Astrocyte (in vitro differentiated cells and primary cell): ENCODE measurements around the gene AKR1C4. TPM values are rescaled to one million over a fixed set of nuclear protein-coding genes. Genes with fewer than 3 reads are reported as not detected.

Experiments used
- DNase-seq: peaks from one replicate; pipeline ENCODE4 v3.0.0-alpha.2; 2010; ENCODE audit warnings: low read depth
- FAIRE-seq: peaks from 2 replicates; lab custom pipeline; 2011; peaks lifted over from hg19 to GRCh38; lab: Jason Lieb, UNC
- H2AFZ ChIP-seq: 2 replicates; pipeline ENCODE4 v1.6.0; 2012; ENCODE audit warnings: low read depth, low read length, inconsistent platforms
- H3K27ac ChIP-seq: 2 replicates; pipeline ENCODE4 v1.5.1; 2011; ENCODE audit warnings: low read depth, low read length, inconsistent platforms
- H3K27me3 ChIP-seq: 2 replicates; pipeline ENCODE4 v1.6.0; 2011; ENCODE audit warnings: low read length, inconsistent platforms; ENCODE audit not compliant: insufficient read depth
- H3K36me3 ChIP-seq: 2 replicates; pipeline ENCODE4 v1.5.1; 2011; ENCODE audit warnings: low read length, inconsistent platforms; ENCODE audit not compliant: insufficient read depth
- H3K4me1 ChIP-seq: 2 replicates; pipeline ENCODE4 v1.5.1; 2011; ENCODE audit warnings: low read length, inconsistent platforms; ENCODE audit not compliant: insufficient read depth
- H3K4me2 ChIP-seq: 2 replicates; pipeline ENCODE4 v1.6.0; 2012; ENCODE audit warnings: low read length, inconsistent platforms
- H3K4me3 ChIP-seq: 2 replicates; pipeline ENCODE4 v1.5.1; 2011; ENCODE audit warnings: low read depth, mild to moderate bottlenecking, low read length, inconsistent platforms; ENCODE audit not compliant: insufficient read depth
- H3K79me2 ChIP-seq: 2 replicates; pipeline ENCODE4 v1.6.0; 2012; ENCODE audit warnings: mild to moderate bottlenecking, low read length, inconsistent platforms; ENCODE audit not compliant: insufficient read depth
- H3K9ac ChIP-seq: 2 replicates; pipeline ENCODE4 v1.6.0; 2012; ENCODE audit warnings: mild to moderate bottlenecking, low read length, inconsistent platforms
- H3K9me3 ChIP-seq: 2 replicates; pipeline ENCODE4 v1.5.1; 2012; ENCODE audit warnings: low read depth, mild to moderate bottlenecking, low read length, inconsistent platforms; ENCODE audit not compliant: insufficient read depth
- H4K20me1 ChIP-seq: 2 replicates; pipeline ENCODE4 v1.6.0; 2012; ENCODE audit warnings: low read length, inconsistent platforms; ENCODE audit not compliant: insufficient read depth
- H3K27ac Mint-ChIP-seq: one replicate; pipeline ENCODE4 v1.8.0; 2021; ENCODE audit warnings: mild to moderate bottlenecking, mixed read lengths; ENCODE audit not compliant: unreplicated experiment
- H3K27me3 Mint-ChIP-seq: one replicate; pipeline ENCODE4 v1.8.0; 2021; ENCODE audit warnings: low read depth, mixed read lengths; ENCODE audit not compliant: unreplicated experiment
- H3K36me3 Mint-ChIP-seq: one replicate; pipeline ENCODE4 v1.8.0; 2021; ENCODE audit warnings: low read depth, mixed read lengths; ENCODE audit not compliant: unreplicated experiment
- H3K4me1 Mint-ChIP-seq: one replicate; pipeline ENCODE4 v1.8.0; 2021; ENCODE audit warnings: low read depth, mixed read lengths; ENCODE audit not compliant: unreplicated experiment
- H3K4me3 Mint-ChIP-seq: one replicate; pipeline ENCODE4 v1.8.0; 2021; ENCODE audit warnings: mild to moderate bottlenecking, moderate library complexity, mixed read lengths; ENCODE audit not compliant: unreplicated experiment
- H3K9me3 Mint-ChIP-seq: one replicate; pipeline ENCODE4 v1.8.0; 2021; ENCODE audit warnings: mild to moderate bottlenecking, mixed read lengths; ENCODE audit not compliant: unreplicated experiment
- EZH2 ChIP-seq: IDR thresholded peaks from 2 replicates; pipeline ENCODE4 v1.6.1; 2012; ENCODE audit warnings: mild to moderate bottlenecking, low read length, inconsistent platforms; ENCODE audit not compliant: insufficient read depth
- total RNA-seq: library from RNA; stranded (reverse); gene quantifications from 2 replicates; pipeline ENCODE4 v1.2.1, GENCODE V29; 2021
- TF ChIP-seq, protein P1 (sequence below): IDR thresholded peaks from 2 replicates; pipeline ENCODE4 v1.5.1; 2011; ENCODE audit warnings: low read depth, mild to moderate bottlenecking, inconsistent platforms, low read length, moderate library complexity; ENCODE audit not compliant: insufficient read depth

The AKR1C4 gene
- total RNA-seq, 1 donor from 2014 or later: not detected

DNA sequence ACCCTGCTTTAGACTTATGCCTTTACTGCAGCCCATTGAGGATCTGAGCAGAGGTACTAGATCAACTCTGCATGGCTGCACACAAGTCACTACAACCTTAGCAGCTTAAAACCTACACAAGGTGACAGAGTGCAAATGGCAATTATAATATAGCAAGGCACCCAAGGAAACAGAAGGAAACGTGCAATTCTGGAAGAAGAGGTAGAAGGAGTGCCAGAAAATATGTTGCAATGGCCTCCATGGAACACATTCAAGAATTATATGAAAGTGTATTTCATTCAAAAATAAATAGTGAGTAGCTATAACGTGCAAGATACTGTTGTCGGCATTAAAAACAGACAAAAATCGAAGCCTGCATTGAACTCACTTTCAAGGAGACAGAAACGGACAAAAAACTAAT lies 8.8 kb upstream of the AKR1C4 start:
- Histone ChIP-seq H2AFZ (no peak overlapping the region), H3K4me1 (no peaks in the 10 kb centered on the region), H3K79me2 (no peaks in the 10 kb centered on the region), H3K27ac (no peak overlapping the region), H4K20me1 (no peaks in the 10 kb centered on the region), H3K27me3 (no peaks in the 10 kb centered on the region), H3K4me3 (no peak overlapping the region), H3K9ac (no peak overlapping the region), H3K36me3 (no peaks in the 10 kb centered on the region), H3K4me2 (no peak overlapping the region), H3K9me3 (no peaks in the 10 kb centered on the region)
- no peak overlapping the region for H3K4me3 Mint-ChIP-seq
- no peak for DNase-seq
- H3K9me3 Mint-ChIP-seq: no peaks in the 10 kb centered on the region
- H3K36me3 Mint-ChIP-seq: no peaks in the 10 kb centered on the region
- no peaks in the 10 kb centered on the region for H3K27me3 Mint-ChIP-seq
- TF ChIP-seq, protein P1, sequence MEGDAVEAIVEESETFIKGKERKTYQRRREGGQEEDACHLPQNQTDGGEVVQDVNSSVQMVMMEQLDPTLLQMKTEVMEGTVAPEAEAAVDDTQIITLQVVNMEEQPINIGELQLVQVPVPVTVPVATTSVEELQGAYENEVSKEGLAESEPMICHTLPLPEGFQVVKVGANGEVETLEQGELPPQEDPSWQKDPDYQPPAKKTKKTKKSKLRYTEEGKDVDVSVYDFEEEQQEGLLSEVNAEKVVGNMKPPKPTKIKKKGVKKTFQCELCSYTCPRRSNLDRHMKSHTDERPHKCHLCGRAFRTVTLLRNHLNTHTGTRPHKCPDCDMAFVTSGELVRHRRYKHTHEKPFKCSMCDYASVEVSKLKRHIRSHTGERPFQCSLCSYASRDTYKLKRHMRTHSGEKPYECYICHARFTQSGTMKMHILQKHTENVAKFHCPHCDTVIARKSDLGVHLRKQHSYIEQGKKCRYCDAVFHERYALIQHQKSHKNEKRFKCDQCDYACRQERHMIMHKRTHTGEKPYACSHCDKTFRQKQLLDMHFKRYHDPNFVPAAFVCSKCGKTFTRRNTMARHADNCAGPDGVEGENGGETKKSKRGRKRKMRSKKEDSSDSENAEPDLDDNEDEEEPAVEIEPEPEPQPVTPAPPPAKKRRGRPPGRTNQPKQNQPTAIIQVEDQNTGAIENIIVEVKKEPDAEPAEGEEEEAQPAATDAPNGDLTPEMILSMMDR: no peak
- no peak for TF ChIP-seq EZH2
- H3K4me1 Mint-ChIP-seq: no peaks in the 10 kb centered on the region
- no peak for FAIRE-seq
- H3K27ac Mint-ChIP-seq: no peak overlapping the region

DNA sequence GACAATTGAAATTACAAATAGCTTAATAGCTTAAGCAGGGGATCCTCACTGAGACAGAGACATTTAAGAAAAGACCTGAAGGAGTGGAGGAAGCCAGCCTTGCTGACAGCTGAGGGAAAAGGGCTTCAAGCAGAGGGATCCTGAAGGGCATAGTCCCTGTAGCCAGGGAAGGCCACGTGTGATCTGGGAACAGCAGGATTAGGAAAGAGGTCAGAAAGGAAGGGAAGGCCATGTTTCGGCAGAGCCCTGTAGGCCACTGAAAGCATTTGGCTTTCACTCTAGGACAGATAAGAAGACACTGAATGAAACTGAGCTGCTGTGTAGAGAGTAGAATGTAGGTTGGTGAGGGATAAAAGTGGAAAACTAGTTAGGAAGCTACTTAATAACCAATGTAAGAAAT lies 8.3 kb upstream of the AKR1C4 start:
- H2AFZ ChIP-seq: no peak overlapping the region
- Mint-ChIP-seq H3K27me3 (no peaks in the 10 kb centered on the region), H3K9me3 (no peaks in the 10 kb centered on the region), H3K27ac (no peak overlapping the region), H3K36me3 (no peaks in the 10 kb centered on the region), H3K4me3 (no peak overlapping the region), H3K4me1 (no peaks in the 10 kb centered on the region)
- H3K36me3 ChIP-seq: no peaks in the 10 kb centered on the region
- no peak overlapping the region for H3K4me3 ChIP-seq
- H3K4me2 ChIP-seq: no peak overlapping the region
- H4K20me1 ChIP-seq: no peaks in the 10 kb centered on the region
- no peaks in the 10 kb centered on the region for H3K79me2 ChIP-seq
- H3K27ac ChIP-seq: no peak overlapping the region
- no peaks in the 10 kb centered on the region for H3K4me1 ChIP-seq
- H3K27me3 ChIP-seq: no peaks in the 10 kb centered on the region
- no peak for TF ChIP-seq EZH2
- TF ChIP-seq, protein P1: no peak
- no peak overlapping the region for H3K9ac ChIP-seq
- FAIRE-seq: no peak
- no peaks in the 10 kb centered on the region for H3K9me3 ChIP-seq
- DNase-seq: no peak

DNA sequence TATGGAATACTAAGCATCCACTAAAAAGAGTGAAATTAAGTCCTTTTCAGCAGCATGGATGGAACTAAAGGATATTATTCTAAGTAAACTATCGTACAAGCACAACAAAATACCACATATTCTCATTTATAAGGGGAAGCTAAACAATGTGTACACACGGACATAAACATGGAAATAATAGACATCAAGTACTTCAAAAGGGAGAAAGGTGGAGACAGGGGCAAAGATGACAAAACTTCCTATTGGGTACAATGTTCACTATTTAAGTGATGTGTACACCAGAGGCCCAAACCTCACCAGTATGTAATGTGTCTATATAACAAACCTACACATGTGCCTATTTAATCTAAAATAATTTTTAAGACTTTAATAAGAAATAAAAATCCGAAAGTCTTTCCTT lies 2.2 kb upstream of the AKR1C4 start:
- no peaks in the 10 kb centered on the region for H4K20me1 ChIP-seq
- no peak overlapping the region for H2AFZ ChIP-seq
- no peak for DNase-seq
- TF ChIP-seq, protein P1: no peak
- no peak for TF ChIP-seq EZH2
- no peaks in the 10 kb centered on the region for H3K27me3 ChIP-seq
- Mint-ChIP-seq H3K27me3 (no peaks in the 10 kb centered on the region), H3K27ac (no peak overlapping the region), H3K36me3 (peaks cover 1% of the 10 kb centered on the region), H3K9me3 (no peaks in the 10 kb centered on the region), H3K4me1 (no peaks in the 10 kb centered on the region), H3K4me3 (no peak overlapping the region)
- H3K79me2 ChIP-seq: no peaks in the 10 kb centered on the region
- H3K4me2 ChIP-seq: no peak overlapping the region
- no peaks in the 10 kb centered on the region for H3K36me3 ChIP-seq
- H3K9ac ChIP-seq: no peak overlapping the region
- no peaks in the 10 kb centered on the region for H3K4me1 ChIP-seq
- no peak overlapping the region for H3K27ac ChIP-seq
- no peak overlapping the region for H3K4me3 ChIP-seq
- FAIRE-seq: no peak
- no peaks in the 10 kb centered on the region for H3K9me3 ChIP-seq
